ENCODE data around the gene VTI1A. TPM values are rescaled to one million over a fixed set of nuclear protein-coding genes. Genes with fewer than 3 reads are reported as not detected.

The VTI1A gene
- total and polyA plus RNA-seq, 2 of the 13 experiments (the other 11 are each of a cell fraction or from before 2014, with no cell fraction given), result 11.7 to 32.7 TPM

GRCh38 chr10:112761256-112761655, 314.2 kb downstream of the VTI1A start:
- TF ChIP-seq PLRG1 (conservative IDR thresholded peaks at IDR 0.05), result no peak
- no peak for TF ChIP-seq FOXM1 (CRISPR knock-in tag; IDR thresholded peaks at IDR 0.05)
- no peak for TF ChIP-seq CREB1 (IDR thresholded peaks at IDR 0.05)
- TF ChIP-seq CREB1 (CRISPR knock-in tag; IDR thresholded peaks at IDR 0.05), result no peak
- no peak for TF ChIP-seq ZBTB2 (CRISPR knock-in tag; IDR thresholded peaks at IDR 0.05; ENCODE audit: low read depth)
- no peak for TF ChIP-seq ZMYM3 (CRISPR knock-in tag; IDR thresholded peaks at IDR 0.05)
- H3K9ac ChIP-seq (ENCODE audit: insufficient read depth, low read depth, low read length), result no peak overlapping the region
- no peaks in the 10 kb centered on the region for H4K20me1 ChIP-seq (ENCODE audit: insufficient read depth, low read length)
- ChIA-PET CTCF (ENCODE audit: low intra/inter-chr PET ratio, low total read pairs) (no interaction called here), POLR2A (no interaction called here)
- H3K4me3 ChIP-seq (replicated peaks in 1 of 3; ENCODE audit: insufficient read depth in 1 of 3, low read depth in 2 of 3, low read length in 3 of 3), result no peak overlapping the region
- BruUV-seq (replicated peaks), result no TSS peak
- no peak for ATAC-seq
- no peak for FAIRE-seq
- no peaks in the 10 kb centered on the region for H3K27me3 ChIP-seq (ENCODE audit: control insufficient read depth in 1 of 2, insufficient read depth in 2 of 2, low read length in 2 of 2)
- in situ Hi-C loops (cut with HindIII; ENCODE audit: extremely low pct_ligation_motif_present, low pct_unique_long_range_greater_than_20kb) (no loop called here), intact Hi-C loops (cut with micrococcal nuclease; ENCODE audit: unreplicated experiment) (no loop called here)
- H3K4me1 ChIP-seq (ENCODE audit: insufficient read depth, low read length), result peaks cover 21% of the 10 kb centered on the region
- H3K79me2 ChIP-seq (ENCODE audit: insufficient read depth, low read length), result no peaks in the 10 kb centered on the region
- no peaks in the 10 kb centered on the region; a peak in 1 of 5 replicates for H3K36me3 ChIP-seq (replicated peaks in 1 of 2; ENCODE audit: control insufficient read depth in 1 of 2, insufficient read depth in 2 of 2, low read length in 2 of 2)
- no peak for DNase-seq (ENCODE audit: low spot score)
- no peak overlapping the region for H3K4me2 ChIP-seq (ENCODE audit: low read depth, low read length)
- WGBS (ENCODE audit: low lambda C conversion rate), result 76% methylated on average over 3 of the region's 3 CpGs
- H3K9me3 ChIP-seq (ENCODE audit: low read length), result no peaks in the 10 kb centered on the region
- H3K27ac ChIP-seq (ENCODE audit: extremely low read length, insufficient read depth, low read length), result no peak overlapping the region
- H2AFZ ChIP-seq (ENCODE audit: low read length), result no peak overlapping the region

GRCh38 chr10:112763916-112764520, 317.0 kb downstream of the VTI1A start:
- no peak overlapping the region for H3K4me3 ChIP-seq (replicated peaks in 1 of 3; ENCODE audit: insufficient read depth in 1 of 3, low read depth in 2 of 3, low read length in 3 of 3)
- intact Hi-C loops (cut with micrococcal nuclease; ENCODE audit: unreplicated experiment), result no loop called here
- POLR2A ChIA-PET, result no interaction called here
- H3K4me1 ChIP-seq (ENCODE audit: insufficient read depth, low read length), result peaks cover 16% of the 10 kb centered on the region
- H3K4me2 ChIP-seq (ENCODE audit: low read depth, low read length), result no peak overlapping the region
- H3K27ac ChIP-seq (ENCODE audit: extremely low read length, insufficient read depth, low read length), result no peak overlapping the region
- H3K9me3 ChIP-seq (ENCODE audit: low read length), result no peaks in the 10 kb centered on the region
- no peaks in the 10 kb centered on the region for H3K36me3 ChIP-seq (replicated peaks in 1 of 2; ENCODE audit: control insufficient read depth in 1 of 2, insufficient read depth in 2 of 2, low read length in 2 of 2)
- H3K27me3 ChIP-seq (ENCODE audit: control insufficient read depth in 1 of 2, insufficient read depth in 2 of 2, low read length in 2 of 2), result no peaks in the 10 kb centered on the region
- no peaks in the 10 kb centered on the region for H4K20me1 ChIP-seq (ENCODE audit: insufficient read depth, low read length)
- no peaks in the 10 kb centered on the region for H3K79me2 ChIP-seq (ENCODE audit: insufficient read depth, low read length)
- ATAC-seq (no peak), FAIRE-seq (no peak), DNase-seq (ENCODE audit: low spot score) (no peak)
- in situ Hi-C loops (cut with HindIII; ENCODE audit: extremely low pct_ligation_motif_present, low pct_unique_long_range_greater_than_20kb), result no loop called here
- no peak overlapping the region for H3K9ac ChIP-seq (ENCODE audit: insufficient read depth, low read depth, low read length)
- CTCF ChIA-PET (ENCODE audit: low intra/inter-chr PET ratio, low total read pairs), result no interaction called here
- H2AFZ ChIP-seq (ENCODE audit: low read length), result no peak overlapping the region
- WGBS (ENCODE audit: low lambda C conversion rate), result 98% methylated on average over 11 of the region's 11 CpGs
- BruUV-seq (replicated peaks), result no TSS peak
- TF ChIP-seq ZNF766 (CRISPR knock-in tag; IDR thresholded peaks at IDR 0.05; ENCODE audit: borderline replicate concordance), result no peak
- TF ChIP-seq HOXA5 (CRISPR knock-in tag; IDR thresholded peaks at IDR 0.05), result no peak
- TF ChIP-seq HBP1 (CRISPR knock-in tag; IDR thresholded peaks at IDR 0.05; ENCODE audit: low read depth), result no peak
- no peak for TF ChIP-seq LRRFIP1 (CRISPR knock-in tag; conservative IDR thresholded peaks at IDR 0.05)
- TF ChIP-seq ZNF484 (CRISPR knock-in tag; IDR thresholded peaks at IDR 0.05; ENCODE audit: borderline replicate concordance, low read depth), result no peak
- no peak for TF ChIP-seq ZNF570 (CRISPR knock-in tag; IDR thresholded peaks at IDR 0.05; ENCODE audit: borderline replicate concordance)
- TF ChIP-seq RARG (CRISPR knock-in tag; IDR thresholded peaks at IDR 0.05; ENCODE audit: low read depth), result no peak
- no peak for TF ChIP-seq SIX4 (CRISPR knock-in tag; IDR thresholded peaks at IDR 0.05)
- no peak for TF ChIP-seq ESRRA (CRISPR knock-in tag; IDR thresholded peaks at IDR 0.05; ENCODE audit: low read depth)

Measured in HepG2 (cell line).